GM23248 (cell line): Measurements from ENCODE around the gene ELAVL4. TPM values are rescaled to one million over a fixed set of nuclear protein-coding genes. Genes with fewer than 3 reads are reported as not detected.

Experiments used
- DNase-seq: peaks from one replicate; pipeline ENCODE4 v3.0.0-alpha.2; 2015
- H2AFZ ChIP-seq: fragments of 200-600 bp; sonication (generic); 2 replicates; pipeline ENCODE4 v1.6.1; 2016; ENCODE audit warnings: antibody characterized with exemption
- H3F3A ChIP-seq: fragments of 200-600 bp; sonication (generic); 2 replicates; pipeline ENCODE4 v1.6.1; 2016; ENCODE audit warnings: mild to moderate bottlenecking, antibody characterized with exemption, mixed run types; ENCODE audit not compliant: insufficient read depth
- H3K27ac ChIP-seq: fragments of 200-600 bp; sonication (generic); 2 replicates; pipeline ENCODE4 v1.5.1; 2016; ENCODE audit warnings: mild to moderate bottlenecking
- H3K27me3 ChIP-seq: fragments of 200-600 bp; sonication (generic); replicated peaks from 2 replicates; pipeline ENCODE4 v1.6.1; 2016; ENCODE audit warnings: mild to moderate bottlenecking; ENCODE audit not compliant: insufficient read depth
- H3K36me3 ChIP-seq: fragments of 200-600 bp; sonication (generic); 2 replicates; pipeline ENCODE4 v1.6.1; 2016; ENCODE audit warnings: low read depth, mild to moderate bottlenecking
- H3K4me1 ChIP-seq: fragments of 200-600 bp; sonication (generic); 2 replicates; pipeline ENCODE4 v1.6.1; 2016; ENCODE audit warnings: mild to moderate bottlenecking; ENCODE audit not compliant: insufficient read depth
- H3K4me2 ChIP-seq: fragments of 200-600 bp; sonication (generic); one replicate; pipeline ENCODE4 v1.6.1; 2016; ENCODE audit warnings: mild to moderate bottlenecking; ENCODE audit not compliant: unreplicated experiment
- H3K4me3 ChIP-seq: fragments of 200-600 bp; sonication (generic); 2 replicates; pipeline ENCODE4 v1.5.1; 2016; ENCODE audit warnings: mild to moderate bottlenecking
- H3K79me2 ChIP-seq: fragments of 200-600 bp; sonication (generic); 2 replicates; pipeline ENCODE4 v1.6.1; 2016; ENCODE audit warnings: mild to moderate bottlenecking; ENCODE audit not compliant: insufficient read depth
- H3K9ac ChIP-seq: fragments of 200-600 bp; sonication (generic); 2 replicates; pipeline ENCODE4 v1.6.1; 2016; ENCODE audit warnings: mild to moderate bottlenecking
- H3K9me2 ChIP-seq: fragments of 200-600 bp; sonication (generic); 2 replicates; pipeline ENCODE4 v1.6.1; 2016; ENCODE audit warnings: mixed run types, mild to moderate bottlenecking, moderate library complexity; ENCODE audit not compliant: insufficient read depth
- H3K9me3 ChIP-seq: fragments of 200-600 bp; sonication (generic); one replicate; pipeline ENCODE4 v1.6.1; 2017; ENCODE audit warnings: low read depth
- H4K20me1 ChIP-seq: fragments of 200-600 bp; sonication (generic); 2 replicates; pipeline ENCODE4 v1.6.0; 2016; ENCODE audit not compliant: insufficient read depth
- EZH2 ChIP-seq: fragments of 200-600 bp; sonication (generic); IDR thresholded peaks from 2 replicates; pipeline ENCODE4 v1.6.1; 2018; ENCODE audit warnings: antibody characterized with exemption, mild to moderate bottlenecking; ENCODE audit not compliant: insufficient read depth, poor library complexity, severe bottlenecking
- EZH2phosphoT487 ChIP-seq: fragments of 200-600 bp; sonication (generic); IDR thresholded peaks from 2 replicates; pipeline ENCODE4 v1.6.1; 2018; ENCODE audit warnings: antibody characterized with exemption, moderate library complexity, mild to moderate bottlenecking, low read depth; ENCODE audit not compliant: insufficient read depth
- WGBS, 2 experiments: methylation state at CpG; one replicate each; pipeline ENCODE4 v1.1.6; 2015 to 2017; ENCODE audit warnings: low lambda C conversion rate in 2 of 2, low coverage in 1 of 2; ENCODE audit errors: missing lambda C conversion rate in 2 of 2; 5-methylcytosine and 5-hydroxymethylcytosine counted together
- in situ Hi-C: fragments of 300-500 bp; cut with MboI; formaldehyde crosslinking; loops from 2 replicates; pipeline ENCODE4 v1.15.0; 2020
- polyA plus RNA-seq: library from polyadenylated mRNA; unstranded; fragments of >200 nt; fragmentation: Nextera tagmentation; extraction: Ambion mirVana; gene quantifications from 2 replicates; pipeline ENCODE4 v1.2.1, GENCODE V29; 2016
- total RNA-seq: library from RNA; depleted of rRNA; stranded (reverse); fragments of >200 nt; shearing (Covaris generic); gene quantifications from 2 replicates; pipeline ENCODE4 v1.2.3, GENCODE V29; 2014

Gene ELAVL4
- total and polyA plus RNA-seq, 2 experiments from 2014 or later = 0.18 TPM; not detected in 1

GRCh38 chr1:50228871-50229384 lies 120.2 kb downstream of the ELAVL4 start:
- Histone ChIP-seq H3K9ac (no peak overlapping the region), H3K4me3 (no peak overlapping the region), H3K79me2 (no peaks in the 10 kb centered on the region), H3K4me2 (no peak overlapping the region), H3K9me3 (no peaks in the 10 kb centered on the region), H3K27me3 (no peaks in the 10 kb centered on the region), H3K36me3 (no peaks in the 10 kb centered on the region), H3K4me1 (no peaks in the 10 kb centered on the region), H3K9me2 (no peaks in the 10 kb centered on the region), H4K20me1 (no peaks in the 10 kb centered on the region), H3F3A (no peaks in the 10 kb centered on the region), H3K27ac (no peak overlapping the region), H2AFZ (no peak overlapping the region)
- no peak for DNase-seq
- TF ChIP-seq EZH2 (no peak), EZH2phosphoT487 (no peak)
- in situ Hi-C loops = no loop called here
- WGBS, 2 experiments = 24 to 25% methylated on average over 4 of the region's 4 CpGs

- H3K36me3 ChIP-seq = no peaks in the 10 kb centered on the region
- in situ Hi-C loops = no loop called here
- H3F3A ChIP-seq = no peaks in the 10 kb centered on the region
- H3K9me3 ChIP-seq = no peaks in the 10 kb centered on the region
- H3K27me3 ChIP-seq = no peaks in the 10 kb centered on the region
- no peaks in the 10 kb centered on the region for H3K79me2 ChIP-seq
- H3K4me3 ChIP-seq = no peak overlapping the region
- no peak for DNase-seq
- TF ChIP-seq EZH2phosphoT487 (no peak), EZH2 (no peak)
- no peak overlapping the region for H3K4me2 ChIP-seq
- H3K27ac ChIP-seq = no peak overlapping the region
- no peak overlapping the region for H3K9ac ChIP-seq
- 1 to 4% methylated on average over 5 of the region's 5 CpGs for WGBS, 2 experiments
- no peaks in the 10 kb centered on the region for H4K20me1 ChIP-seq
- no peaks in the 10 kb centered on the region for H3K9me2 ChIP-seq
- H2AFZ ChIP-seq = no peak overlapping the region
- H3K4me1 ChIP-seq = no peaks in the 10 kb centered on the region
Measured at GRCh38 chr1:50231209-50231608, 122.5 kb downstream of the ELAVL4 start.

GRCh38 chr1:50232336-50232735 lies 123.6 kb downstream of the ELAVL4 start:
- Histone ChIP-seq H3K27ac (no peak overlapping the region), H3F3A (no peaks in the 10 kb centered on the region), H4K20me1 (no peaks in the 10 kb centered on the region), H3K9me2 (no peaks in the 10 kb centered on the region), H3K4me3 (no peak overlapping the region), H3K79me2 (no peaks in the 10 kb centered on the region), H3K27me3 (no peaks in the 10 kb centered on the region), H3K4me2 (no peak overlapping the region), H3K4me1 (no peaks in the 10 kb centered on the region), H3K36me3 (no peaks in the 10 kb centered on the region), H3K9me3 (no peaks in the 10 kb centered on the region), H3K9ac (no peak overlapping the region), H2AFZ (no peak overlapping the region)
- no peak for DNase-seq
- WGBS, 2 experiments = 22 to 25% methylated on average over 3 of the region's 3 CpGs
- in situ Hi-C loops = no loop called here
- TF ChIP-seq EZH2phosphoT487 (no peak), EZH2 (no peak)

- Histone ChIP-seq H4K20me1 (no peaks in the 10 kb centered on the region), H3K9ac (no peak overlapping the region), H3K27me3 (no peaks in the 10 kb centered on the region), H3K9me2 (no peaks in the 10 kb centered on the region), H3K27ac (no peak overlapping the region), H3K4me1 (no peaks in the 10 kb centered on the region), H2AFZ (no peak overlapping the region), H3F3A (no peaks in the 10 kb centered on the region), H3K4me3 (no peak overlapping the region), H3K4me2 (no peak overlapping the region), H3K36me3 (no peaks in the 10 kb centered on the region), H3K79me2 (no peaks in the 10 kb centered on the region), H3K9me3 (no peaks in the 10 kb centered on the region)
- WGBS, 2 experiments = 10 to 14% methylated on average over 3 of the region's 3 CpGs
- no peak for TF ChIP-seq EZH2
- TF ChIP-seq EZH2phosphoT487 = no peak
- DNase-seq = no peak
- in situ Hi-C loops = no loop called here
Measured at GRCh38 chr1:50236656-50237055, 127.9 kb downstream of the ELAVL4 start.

GRCh38 chr1:50237056-50237455 lies 128.3 kb downstream of the ELAVL4 start:
- Histone ChIP-seq H3K9me3 (no peaks in the 10 kb centered on the region), H3K4me3 (no peak overlapping the region), H2AFZ (no peak overlapping the region), H3K27me3 (no peaks in the 10 kb centered on the region), H3K36me3 (no peaks in the 10 kb centered on the region), H3K27ac (no peak overlapping the region), H3K79me2 (no peaks in the 10 kb centered on the region), H3K9ac (no peak overlapping the region), H3K4me2 (no peak overlapping the region), H3K4me1 (no peaks in the 10 kb centered on the region), H4K20me1 (no peaks in the 10 kb centered on the region), H3F3A (no peaks in the 10 kb centered on the region), H3K9me2 (no peaks in the 10 kb centered on the region)
- 9 to 18% methylated on average over 6 of the region's 6 CpGs for WGBS, 2 experiments
- no peak for DNase-seq
- in situ Hi-C loops = no loop called here
- TF ChIP-seq EZH2 (no peak), EZH2phosphoT487 (no peak)
